HEK293 (cell line): ENCODE measurements around the gene ZNRF1.

ENCODE experiments used
- ZNF184 ChIP-seq: fragments of 450-650 bp; IDR thresholded peaks from 2 replicates; pipeline ENCODE4 v1.5.1; 2018; ENCODE audit warnings: missing biosample characterization, mild to moderate bottlenecking, missing genetic modification characterization
- ZNF23 ChIP-seq: fragments of 450-650 bp; formaldehyde crosslinking; IDR thresholded peaks from 2 replicates; pipeline ENCODE4 v1.5.1; 2016; ENCODE audit warnings: missing biosample characterization, missing genetic modification characterization, borderline replicate concordance
- ZNF639 ChIP-seq: fragments of 450-650 bp; formaldehyde crosslinking; IDR thresholded peaks from 2 replicates; pipeline ENCODE4 v1.5.1; 2016; ENCODE audit warnings: missing biosample characterization, missing genetic modification characterization
- ZNF837 ChIP-seq: fragments of 450-650 bp; formaldehyde crosslinking; IDR thresholded peaks from 2 replicates; pipeline ENCODE4 v1.5.1; 2016; ENCODE audit warnings: missing biosample characterization, missing genetic modification characterization
- ZSCAN16 ChIP-seq: fragments of 450-650 bp; formaldehyde crosslinking; IDR thresholded peaks from 2 replicates; pipeline ENCODE4 v1.5.1; 2016; ENCODE audit warnings: missing biosample characterization, missing genetic modification characterization
- ZSCAN30 ChIP-seq: fragments of 450-650 bp; IDR thresholded peaks from 2 replicates; pipeline ENCODE4 v1.5.1; 2018; ENCODE audit warnings: missing biosample characterization, mild to moderate bottlenecking, missing genetic modification characterization, moderate library complexity
- TF ChIP-seq, protein P1 (sequence below): fragments of 450-650 bp; formaldehyde crosslinking; IDR thresholded peaks from 2 replicates; pipeline ENCODE4 v1.5.1; 2016; ENCODE audit warnings: missing biosample characterization, missing genetic modification characterization, borderline replicate concordance
- TF ChIP-seq, protein P2 (sequence below): fragments of 450-650 bp; formaldehyde crosslinking; IDR thresholded peaks from 2 replicates; pipeline ENCODE4 v1.5.1; 2016; ENCODE audit warnings: missing biosample characterization, missing genetic modification characterization

GRCh38 chr16:75074920-75075687 is 76.3 kb downstream of the ZNRF1 start:
- TF ChIP-seq ZSCAN30 (tag by site-specific recombination), result no peak
- no peak for TF ChIP-seq ZNF639
- TF ChIP-seq ZNF184 (tag by site-specific recombination), result no peak
- TF ChIP-seq, protein P1, sequence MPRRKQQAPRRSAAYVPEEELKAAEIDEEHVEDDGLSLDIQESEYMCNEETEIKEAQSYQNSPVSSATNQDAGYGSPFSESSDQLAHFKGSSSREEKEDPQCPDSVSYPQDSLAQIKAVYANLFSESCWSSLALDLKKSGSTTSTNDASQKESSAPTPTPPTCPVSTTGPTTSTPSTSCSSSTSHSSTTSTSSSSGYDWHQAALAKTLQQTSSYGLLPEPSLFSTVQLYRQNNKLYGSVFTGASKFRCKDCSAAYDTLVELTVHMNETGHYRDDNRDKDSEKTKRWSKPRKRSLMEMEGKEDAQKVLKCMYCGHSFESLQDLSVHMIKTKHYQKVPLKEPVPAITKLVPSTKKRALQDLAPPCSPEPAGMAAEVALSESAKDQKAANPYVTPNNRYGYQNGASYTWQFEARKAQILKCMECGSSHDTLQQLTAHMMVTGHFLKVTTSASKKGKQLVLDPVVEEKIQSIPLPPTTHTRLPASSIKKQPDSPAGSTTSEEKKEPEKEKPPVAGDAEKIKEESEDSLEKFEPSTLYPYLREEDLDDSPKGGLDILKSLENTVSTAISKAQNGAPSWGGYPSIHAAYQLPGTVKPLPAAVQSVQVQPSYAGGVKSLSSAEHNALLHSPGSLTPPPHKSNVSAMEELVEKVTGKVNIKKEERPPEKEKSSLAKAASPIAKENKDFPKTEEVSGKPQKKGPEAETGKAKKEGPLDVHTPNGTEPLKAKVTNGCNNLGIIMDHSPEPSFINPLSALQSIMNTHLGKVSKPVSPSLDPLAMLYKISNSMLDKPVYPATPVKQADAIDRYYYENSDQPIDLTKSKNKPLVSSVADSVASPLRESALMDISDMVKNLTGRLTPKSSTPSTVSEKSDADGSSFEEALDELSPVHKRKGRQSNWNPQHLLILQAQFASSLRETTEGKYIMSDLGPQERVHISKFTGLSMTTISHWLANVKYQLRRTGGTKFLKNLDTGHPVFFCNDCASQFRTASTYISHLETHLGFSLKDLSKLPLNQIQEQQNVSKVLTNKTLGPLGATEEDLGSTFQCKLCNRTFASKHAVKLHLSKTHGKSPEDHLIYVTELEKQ (tag by site-specific recombination), result no peak
- TF ChIP-seq ZNF837 (tag by site-specific recombination), result no peak
- TF ChIP-seq ZSCAN16, result no peak
- TF ChIP-seq, protein P2, sequence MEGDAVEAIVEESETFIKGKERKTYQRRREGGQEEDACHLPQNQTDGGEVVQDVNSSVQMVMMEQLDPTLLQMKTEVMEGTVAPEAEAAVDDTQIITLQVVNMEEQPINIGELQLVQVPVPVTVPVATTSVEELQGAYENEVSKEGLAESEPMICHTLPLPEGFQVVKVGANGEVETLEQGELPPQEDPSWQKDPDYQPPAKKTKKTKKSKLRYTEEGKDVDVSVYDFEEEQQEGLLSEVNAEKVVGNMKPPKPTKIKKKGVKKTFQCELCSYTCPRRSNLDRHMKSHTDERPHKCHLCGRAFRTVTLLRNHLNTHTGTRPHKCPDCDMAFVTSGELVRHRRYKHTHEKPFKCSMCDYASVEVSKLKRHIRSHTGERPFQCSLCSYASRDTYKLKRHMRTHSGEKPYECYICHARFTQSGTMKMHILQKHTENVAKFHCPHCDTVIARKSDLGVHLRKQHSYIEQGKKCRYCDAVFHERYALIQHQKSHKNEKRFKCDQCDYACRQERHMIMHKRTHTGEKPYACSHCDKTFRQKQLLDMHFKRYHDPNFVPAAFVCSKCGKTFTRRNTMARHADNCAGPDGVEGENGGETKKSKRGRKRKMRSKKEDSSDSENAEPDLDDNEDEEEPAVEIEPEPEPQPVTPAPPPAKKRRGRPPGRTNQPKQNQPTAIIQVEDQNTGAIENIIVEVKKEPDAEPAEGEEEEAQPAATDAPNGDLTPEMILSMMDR (tag by site-specific recombination), result no peak
- TF ChIP-seq ZNF23, result no peak
